WTC11 (cell line): ENCODE measurements around the gene CLIC6. TPM values are rescaled to one million over a fixed set of nuclear protein-coding genes. Genes with fewer than 3 reads are reported as not detected.

Experiments used
- ATAC-seq: fragments of 200-7000 bp; cut with Tn5 transposase; 2 replicates; pipeline ENCODE4 v1.10.0; 2021; ENCODE audit warnings: mild to moderate bottlenecking, moderate library complexity
- CTCF ChIA-PET: fragments of 300-600 bp; sonication (Branson Sonifier 250); formaldehyde crosslinking; loops from one replicate; lab custom pipeline; 2021; ENCODE audit warnings: antibody characterized with exemption; lab: Charles Lee
- POLR2A ChIA-PET: fragments of 350-600 bp; sonication (Branson Sonifier 250); formaldehyde crosslinking; loops from one replicate; lab custom pipeline; 2021; ENCODE audit warnings: antibody characterized with exemption; lab: Charles Lee
- DNase-seq: peaks from one replicate; pipeline ENCODE4 v3.0.0; 2021; ENCODE audit warnings: low spot score
- H3K27ac Mint-ChIP-seq: 2 replicates; pipeline ENCODE4 v1.8.0; 2021; ENCODE audit warnings: mixed read lengths
- H3K27me3 Mint-ChIP-seq: 2 replicates; pipeline ENCODE4 v1.8.0; 2021; ENCODE audit warnings: low read depth, mild to moderate bottlenecking, moderate library complexity, mixed read lengths
- H3K36me3 Mint-ChIP-seq: 2 replicates; pipeline ENCODE4 v1.8.0; 2021; ENCODE audit warnings: mixed read lengths
- H3K4me1 Mint-ChIP-seq: 2 replicates; pipeline ENCODE4 v1.8.0; 2022; ENCODE audit warnings: mixed read lengths
- H3K4me3 Mint-ChIP-seq: 2 replicates; pipeline ENCODE4 v1.8.0; 2021; ENCODE audit warnings: mild to moderate bottlenecking, moderate library complexity, mixed read lengths
- H3K9me3 Mint-ChIP-seq: 2 replicates; pipeline ENCODE4 v1.8.0; 2021; ENCODE audit warnings: mixed read lengths
- CREM ChIP-seq: sonication (generic); formaldehyde crosslinking; IDR thresholded peaks from 2 replicates; pipeline ENCODE4 v1.8.1; 2022; ENCODE audit warnings: mild to moderate bottlenecking, missing genetic modification reagents, moderate library complexity
- ELF4 ChIP-seq: sonication (generic); formaldehyde crosslinking; IDR thresholded peaks from 2 replicates; pipeline ENCODE4 v1.8.1; 2022; ENCODE audit warnings: low read depth, mild to moderate bottlenecking, moderate library complexity, missing genetic modification reagents
- EMX1 ChIP-seq: fragments of 250-450 bp; sonication (Bioruptor Pico); IDR thresholded peaks from 2 replicates; pipeline ENCODE4 v1.8.0; 2021; ENCODE audit warnings: mild to moderate bottlenecking
- ESRRA ChIP-seq: sonication (generic); formaldehyde crosslinking; IDR thresholded peaks from 2 replicates; pipeline ENCODE4 v1.8.1; 2022; ENCODE audit warnings: mild to moderate bottlenecking, missing genetic modification reagents, borderline replicate concordance
- KAT7 ChIP-seq: sonication (generic); formaldehyde crosslinking; IDR thresholded peaks from 2 replicates; pipeline ENCODE4 v1.8.1; 2023; ENCODE audit warnings: missing genetic modification reagents, mild to moderate bottlenecking, borderline replicate concordance
- MAX ChIP-seq: sonication (generic); formaldehyde crosslinking; IDR thresholded peaks from 2 replicates; pipeline ENCODE4 v1.8.0; 2022; ENCODE audit warnings: mild to moderate bottlenecking, missing genetic modification reagents
- MLX ChIP-seq: sonication (generic); formaldehyde crosslinking; IDR thresholded peaks from 2 replicates; pipeline ENCODE4 v1.8.1; 2023; ENCODE audit warnings: mild to moderate bottlenecking, missing genetic modification reagents, moderate library complexity
- NFE2L1 ChIP-seq: sonication (generic); formaldehyde crosslinking; IDR thresholded peaks from 2 replicates; pipeline ENCODE4 v1.8.1; 2023; ENCODE audit warnings: missing genetic modification reagents
- NFYB ChIP-seq: sonication (generic); formaldehyde crosslinking; conservative IDR thresholded peaks from 2 replicates; pipeline ENCODE4 v1.8.0; 2022; ENCODE audit warnings: low read depth, missing genetic modification reagents
- PREB ChIP-seq: sonication (generic); formaldehyde crosslinking; IDR thresholded peaks from 2 replicates; pipeline ENCODE4 v1.8.1; 2022; ENCODE audit warnings: mild to moderate bottlenecking, missing genetic modification reagents, moderate library complexity, borderline replicate concordance
- PRRX2 ChIP-seq: fragments of 250-450 bp; sonication (Bioruptor Pico); IDR thresholded peaks from 2 replicates; pipeline ENCODE4 v1.8.0; 2021; ENCODE audit warnings: mild to moderate bottlenecking
- SMAD3 ChIP-seq: sonication (generic); formaldehyde crosslinking; IDR thresholded peaks from 2 replicates; pipeline ENCODE4 v1.8.0; 2022; ENCODE audit warnings: missing genetic modification reagents, mild to moderate bottlenecking, borderline replicate concordance
- SOX15 ChIP-seq: fragments of 250-450 bp; sonication (Bioruptor Pico); IDR thresholded peaks from 2 replicates; pipeline ENCODE4 v1.9.0; 2021; ENCODE audit warnings: mild to moderate bottlenecking
- TEAD4 ChIP-seq: sonication (generic); formaldehyde crosslinking; IDR thresholded peaks from 2 replicates; pipeline ENCODE4 v1.8.0; 2022; ENCODE audit warnings: mild to moderate bottlenecking, missing genetic modification reagents
- ZBTB21 ChIP-seq: sonication (generic); formaldehyde crosslinking; IDR thresholded peaks from 2 replicates; pipeline ENCODE4 v1.8.1; 2023; ENCODE audit warnings: mild to moderate bottlenecking, missing genetic modification reagents, borderline replicate concordance
- ZSCAN18 ChIP-seq: fragments of 250-450 bp; sonication (Bioruptor Pico); IDR thresholded peaks from 2 replicates; pipeline ENCODE4 v2.1.2; 2022; ENCODE audit warnings: mild to moderate bottlenecking, moderate library complexity
- total RNA-seq: library from RNA; stranded (reverse); gene quantifications from 3 replicates; pipeline ENCODE4 v1.2.3, GENCODE V29; 2021
- TF ChIP-seq, protein P1 (sequence below): fragments of 250-450 bp; sonication (Bioruptor Pico); IDR thresholded peaks from 2 replicates; pipeline ENCODE4 v1.9.0; 2021; ENCODE audit warnings: mild to moderate bottlenecking, borderline replicate concordance
- TF ChIP-seq, protein P2 (sequence below): sonication (generic); formaldehyde crosslinking; IDR thresholded peaks from 2 replicates; pipeline ENCODE4 v1.8.1; 2022; ENCODE audit warnings: low read depth, mild to moderate bottlenecking, moderate library complexity, missing genetic modification reagents, borderline replicate concordance

CLIC6 gene
- total RNA-seq, 1 experiment from 2014 or later: 1.8 TPM

DNA sequence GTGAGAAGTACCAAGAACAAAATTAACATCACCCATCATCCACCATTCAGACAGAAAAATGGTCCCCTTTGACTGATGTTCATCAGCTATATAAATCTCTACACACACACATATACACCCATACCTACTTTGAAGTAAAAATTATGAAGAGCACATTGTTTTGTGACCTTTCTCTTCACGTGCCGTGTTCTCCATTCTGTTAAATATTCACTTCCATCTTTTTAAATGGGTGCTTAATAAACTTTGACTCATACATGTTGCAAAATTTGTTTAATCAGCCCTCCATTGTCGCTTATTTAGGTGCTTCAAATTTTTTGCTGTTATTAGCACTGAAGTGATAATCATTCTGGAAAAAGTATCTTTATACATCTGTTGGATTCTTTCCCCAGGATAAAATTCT is 80.1 kb downstream of the CLIC6 start:
- DNase-seq (no peak), ATAC-seq (no peak)
- Mint-ChIP-seq H3K27me3 (no peaks in the 10 kb centered on the region; the same call in 1 of the 2 replicates), H3K27ac (no peak overlapping the region), H3K4me1 (peaks cover 3% of the 10 kb centered on the region; the same call in 1 of the 2 replicates), H3K4me3 (no peak overlapping the region), H3K9me3 (no peaks in the 10 kb centered on the region), H3K36me3 (no peaks in the 10 kb centered on the region)
- CTCF ChIA-PET: no interaction called here
- POLR2A ChIA-PET: no interaction called here
- no peak for TF ChIP-seq ELF4 (CRISPR knock-in tag)
- TF ChIP-seq, protein P1, sequence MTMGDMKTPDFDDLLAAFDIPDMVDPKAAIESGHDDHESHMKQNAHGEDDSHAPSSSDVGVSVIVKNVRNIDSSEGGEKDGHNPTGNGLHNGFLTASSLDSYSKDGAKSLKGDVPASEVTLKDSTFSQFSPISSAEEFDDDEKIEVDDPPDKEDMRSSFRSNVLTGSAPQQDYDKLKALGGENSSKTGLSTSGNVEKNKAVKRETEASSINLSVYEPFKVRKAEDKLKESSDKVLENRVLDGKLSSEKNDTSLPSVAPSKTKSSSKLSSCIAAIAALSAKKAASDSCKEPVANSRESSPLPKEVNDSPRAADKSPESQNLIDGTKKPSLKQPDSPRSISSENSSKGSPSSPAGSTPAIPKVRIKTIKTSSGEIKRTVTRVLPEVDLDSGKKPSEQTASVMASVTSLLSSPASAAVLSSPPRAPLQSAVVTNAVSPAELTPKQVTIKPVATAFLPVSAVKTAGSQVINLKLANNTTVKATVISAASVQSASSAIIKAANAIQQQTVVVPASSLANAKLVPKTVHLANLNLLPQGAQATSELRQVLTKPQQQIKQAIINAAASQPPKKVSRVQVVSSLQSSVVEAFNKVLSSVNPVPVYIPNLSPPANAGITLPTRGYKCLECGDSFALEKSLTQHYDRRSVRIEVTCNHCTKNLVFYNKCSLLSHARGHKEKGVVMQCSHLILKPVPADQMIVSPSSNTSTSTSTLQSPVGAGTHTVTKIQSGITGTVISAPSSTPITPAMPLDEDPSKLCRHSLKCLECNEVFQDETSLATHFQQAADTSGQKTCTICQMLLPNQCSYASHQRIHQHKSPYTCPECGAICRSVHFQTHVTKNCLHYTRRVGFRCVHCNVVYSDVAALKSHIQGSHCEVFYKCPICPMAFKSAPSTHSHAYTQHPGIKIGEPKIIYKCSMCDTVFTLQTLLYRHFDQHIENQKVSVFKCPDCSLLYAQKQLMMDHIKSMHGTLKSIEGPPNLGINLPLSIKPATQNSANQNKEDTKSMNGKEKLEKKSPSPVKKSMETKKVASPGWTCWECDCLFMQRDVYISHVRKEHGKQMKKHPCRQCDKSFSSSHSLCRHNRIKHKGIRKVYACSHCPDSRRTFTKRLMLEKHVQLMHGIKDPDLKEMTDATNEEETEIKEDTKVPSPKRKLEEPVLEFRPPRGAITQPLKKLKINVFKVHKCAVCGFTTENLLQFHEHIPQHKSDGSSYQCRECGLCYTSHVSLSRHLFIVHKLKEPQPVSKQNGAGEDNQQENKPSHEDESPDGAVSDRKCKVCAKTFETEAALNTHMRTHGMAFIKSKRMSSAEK (CRISPR knock-in tag): no peak

- Mint-ChIP-seq H3K27ac (no peak overlapping the region), H3K36me3 (no peaks in the 10 kb centered on the region), H3K4me3 (no peak overlapping the region), H3K4me1 (no peaks in the 10 kb centered on the region), H3K27me3 (no peaks in the 10 kb centered on the region; the same call in 1 of the 2 replicates), H3K9me3 (no peaks in the 10 kb centered on the region)
- ChIA-PET POLR2A (no interaction called here), CTCF (interaction anchor here (2.1 kb wide), 1 partner anchor 9 kb away, joined by 6 read pairs; no protein-coding TSS in a partner anchor)
- DNase-seq (no peak), ATAC-seq (no peak)
- TF ChIP-seq ZSCAN18 (CRISPR knock-in tag) (no peak), ZBTB21 (CRISPR knock-in tag) (no peak), NFE2L1 (no peak), CREM (CRISPR knock-in tag) (no peak), PRRX2 (CRISPR knock-in tag) (no peak), NFYB (CRISPR knock-in tag) (no peak)
Observed at GRCh38 chr21:34754690-34755647, 86.2 kb downstream of the CLIC6 start.

DNA sequence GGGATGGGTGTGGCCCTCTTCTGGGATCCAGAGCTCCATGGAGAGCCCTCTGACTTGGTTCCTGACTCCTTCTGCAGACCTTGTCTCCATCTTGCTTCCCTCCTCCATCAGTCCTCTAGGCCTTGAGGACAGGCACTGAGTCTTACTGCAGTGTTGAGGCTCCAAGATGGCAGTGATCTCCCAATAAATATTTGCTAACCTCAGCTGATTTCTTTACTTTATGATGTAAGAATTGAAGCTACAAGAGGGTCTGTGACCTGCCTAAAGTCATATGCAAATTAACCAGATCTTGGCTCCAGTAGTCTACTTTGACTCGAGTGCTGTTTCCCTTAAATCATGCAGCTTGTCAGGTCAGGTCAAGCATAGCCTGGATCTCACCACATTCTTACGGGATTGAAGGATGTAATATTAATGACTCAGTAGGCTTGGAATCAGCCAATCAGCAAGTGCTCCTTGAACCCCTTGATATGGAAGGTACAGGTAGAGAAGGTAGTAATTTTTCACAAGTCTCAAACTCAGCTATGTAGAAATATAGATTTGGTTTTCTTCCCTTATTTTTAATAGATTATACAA is 93.0 kb downstream of the CLIC6 start:
- peaks cover 4% of the 10 kb centered on the region; the same call in 1 of the 2 replicates for H3K36me3 Mint-ChIP-seq
- no peak overlapping the region for H3K4me3 Mint-ChIP-seq
- ATAC-seq (no peak), DNase-seq (no peak)
- ChIA-PET POLR2A (no interaction called here), CTCF (interaction anchor here (3.7 kb wide), 1 partner anchor 16 kb away, joined by 25 read pairs; no protein-coding TSS in a partner anchor)
- no peaks in the 10 kb centered on the region for H3K4me1 Mint-ChIP-seq
- H3K9me3 Mint-ChIP-seq: peaks cover 14% of the 10 kb centered on the region
- H3K27ac Mint-ChIP-seq: no peak overlapping the region
- H3K27me3 Mint-ChIP-seq: peaks cover 2% of the 10 kb centered on the region
- no peak for TF ChIP-seq TEAD4 (CRISPR knock-in tag)
- TF ChIP-seq KAT7 (CRISPR knock-in tag): no peak
- no peak for TF ChIP-seq MLX (CRISPR knock-in tag)
- no peak for TF ChIP-seq SOX15
- no peak for TF ChIP-seq PREB (CRISPR knock-in tag)
- no peak for TF ChIP-seq ESRRA (CRISPR knock-in tag)
- TF ChIP-seq EMX1 (CRISPR knock-in tag): no peak
- TF ChIP-seq MAX: no peak
- no peak for TF ChIP-seq SMAD3 (CRISPR knock-in tag)
- TF ChIP-seq, protein P2, sequence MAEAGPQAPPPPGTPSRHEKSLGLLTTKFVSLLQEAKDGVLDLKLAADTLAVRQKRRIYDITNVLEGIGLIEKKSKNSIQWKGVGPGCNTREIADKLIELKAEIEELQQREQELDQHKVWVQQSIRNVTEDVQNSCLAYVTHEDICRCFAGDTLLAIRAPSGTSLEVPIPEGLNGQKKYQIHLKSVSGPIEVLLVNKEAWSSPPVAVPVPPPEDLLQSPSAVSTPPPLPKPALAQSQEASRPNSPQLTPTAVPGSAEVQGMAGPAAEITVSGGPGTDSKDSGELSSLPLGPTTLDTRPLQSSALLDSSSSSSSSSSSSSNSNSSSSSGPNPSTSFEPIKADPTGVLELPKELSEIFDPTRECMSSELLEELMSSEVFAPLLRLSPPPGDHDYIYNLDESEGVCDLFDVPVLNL (CRISPR knock-in tag): no peak
